HG03095 (cell line): Measurements from ENCODE around the gene SLX1A.
"Not testable (repeated sequence)": the region's sequence is repeated elsewhere in the genome, so short reads cannot be mapped to it uniquely, and the experiment has no call there.

Experiments
- ATAC-seq: cut with Tn5 transposase; IDR thresholded peaks from one replicate; pipeline ENCODE4 v1.9.1; 2021; ENCODE audit warnings: moderate library complexity; ENCODE audit not compliant: unreplicated experiment

SLX1A gene

GRCh38 chr16:30184096-30184890 lies 9.4 kb upstream of the SLX1A start:
- peak; percentile 29 for ATAC-seq

- ATAC-seq: no peak
Measured at GRCh38 chr16:30184891-30185682, 8.6 kb upstream of the SLX1A start.

- no peak for ATAC-seq
Measured at GRCh38 chr16:30185683-30186421, 7.8 kb upstream of the SLX1A start.

- no peak for ATAC-seq
Measured at GRCh38 chr16:30186444-30186781, 7.3 kb upstream of the SLX1A start.

- no peak for ATAC-seq
Measured at GRCh38 chr16:30186782-30187555, 6.7 kb upstream of the SLX1A start.

- ATAC-seq: no peak
Measured at GRCh38 chr16:30187556-30187865, 6.2 kb upstream of the SLX1A start.

GRCh38 chr16:30187971-30188561 lies 5.6 kb upstream of the SLX1A start:
- ATAC-seq: no peak

GRCh38 chr16:30191158-30191557 lies 2.5 kb upstream of the SLX1A start:
- ATAC-seq: not testable (repeated sequence)

GRCh38 chr16:30193098-30193497 lies 577 bp upstream of the SLX1A start:
- peak; percentile 5 for ATAC-seq

GRCh38 chr16:30194172-30194925 lies 674 bp downstream of the SLX1A start:
- ATAC-seq: peak; percentile 53

- ATAC-seq: not testable (repeated sequence)
Measured at GRCh38 chr16:30197001-30197400, 3.3 kb downstream of the SLX1A start.

- not testable (repeated sequence) for ATAC-seq
Measured at GRCh38 chr16:30199049-30199448, 5.4 kb downstream of the SLX1A start, which contains the start of gene SULT1A3. TSS of gene SULT1A3 (plus strand) at chr16:30199255. CDS start at chr16:30200729, 1,474 bp downstream.

GRCh38 chr16:30199608-30200343 lies 6.1 kb downstream of the SLX1A start:
- not testable (repeated sequence) for ATAC-seq

- not testable (repeated sequence) for ATAC-seq
Measured at GRCh38 chr16:30205541-30206236, 12.0 kb downstream of the SLX1A start.

- not testable (repeated sequence) for ATAC-seq
Measured at GRCh38 chr16:30206252-30206651, 12.6 kb downstream of the SLX1A start.

- not testable (repeated sequence) for ATAC-seq
Measured at GRCh38 chr16:30207063-30207704, 13.5 kb downstream of the SLX1A start.

- not testable (repeated sequence) for ATAC-seq
Measured at GRCh38 chr16:30209032-30209431, 15.4 kb downstream of the SLX1A start.

GRCh38 chr16:30211414-30211813 lies 17.7 kb downstream of the SLX1A start:
- not testable (repeated sequence) for ATAC-seq
